ENCODE measurements around the gene ATP6AP1. TPM values are rescaled to one million over a fixed set of nuclear protein-coding genes. Genes with fewer than 3 reads are reported as not detected.

ATP6AP1 gene
- total RNA-seq, 1 donor from 2014 or later, result 44.0 TPM

DNA sequence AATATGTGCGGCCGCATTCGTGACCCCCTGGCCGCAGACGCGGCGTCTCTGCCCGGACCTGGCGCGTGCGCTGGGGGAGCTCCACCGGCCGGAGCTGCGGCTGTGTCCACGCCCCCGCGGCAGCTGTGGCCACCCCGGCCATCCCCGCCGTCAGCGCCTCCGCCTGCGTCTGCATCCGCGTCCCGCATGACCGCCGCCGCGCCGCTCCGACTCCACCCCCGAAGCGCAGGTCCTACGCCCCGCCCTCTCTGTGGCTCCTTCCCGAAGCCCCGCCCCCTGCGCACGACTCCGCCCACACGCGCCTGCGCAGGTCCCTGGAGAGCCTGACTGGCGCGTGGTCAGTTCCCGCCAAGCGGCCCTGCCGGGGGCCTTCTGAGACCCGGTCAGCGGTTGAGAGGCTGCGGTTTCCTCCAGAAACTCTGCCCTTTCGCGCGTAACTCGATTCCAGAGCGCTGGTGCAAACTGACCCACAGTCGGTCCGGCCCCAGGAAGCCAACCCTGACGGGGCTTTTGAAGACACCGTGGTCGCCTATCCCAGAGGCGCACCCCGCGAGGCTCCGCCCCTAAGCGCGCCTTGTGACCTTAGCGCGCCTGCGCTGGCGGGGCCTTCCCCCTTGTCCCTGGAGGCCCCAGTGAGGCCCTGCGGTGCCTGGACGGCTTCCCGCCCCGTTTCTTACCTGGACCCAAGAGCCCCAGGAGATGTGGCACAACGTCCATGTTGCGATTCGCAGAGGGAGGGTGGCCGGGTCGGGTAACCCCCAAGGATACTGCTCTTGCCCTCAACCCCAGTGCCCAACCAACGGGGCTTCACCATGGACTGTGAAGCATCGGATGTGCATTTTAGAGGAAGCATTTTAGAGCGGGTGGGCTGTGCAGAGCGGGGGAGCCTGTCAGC, 50.5 kb downstream of the ATP6AP1 start, which contains the start of gene LAGE3:
LAGE3 (minus strand) TSS at position 554 of the 895 bp plus-strand sequence; CDS start at position 188, 366 bp downstream.
- DNase-seq (ENCODE audit: low read depth) (peak; percentile 53), FAIRE-seq (no peak)
- no peaks in the 10 kb centered on the region for H3K27me3 ChIP-seq (ENCODE audit: control insufficient read depth, insufficient read depth, low read length)
- TF ChIP-seq, protein P1, sequence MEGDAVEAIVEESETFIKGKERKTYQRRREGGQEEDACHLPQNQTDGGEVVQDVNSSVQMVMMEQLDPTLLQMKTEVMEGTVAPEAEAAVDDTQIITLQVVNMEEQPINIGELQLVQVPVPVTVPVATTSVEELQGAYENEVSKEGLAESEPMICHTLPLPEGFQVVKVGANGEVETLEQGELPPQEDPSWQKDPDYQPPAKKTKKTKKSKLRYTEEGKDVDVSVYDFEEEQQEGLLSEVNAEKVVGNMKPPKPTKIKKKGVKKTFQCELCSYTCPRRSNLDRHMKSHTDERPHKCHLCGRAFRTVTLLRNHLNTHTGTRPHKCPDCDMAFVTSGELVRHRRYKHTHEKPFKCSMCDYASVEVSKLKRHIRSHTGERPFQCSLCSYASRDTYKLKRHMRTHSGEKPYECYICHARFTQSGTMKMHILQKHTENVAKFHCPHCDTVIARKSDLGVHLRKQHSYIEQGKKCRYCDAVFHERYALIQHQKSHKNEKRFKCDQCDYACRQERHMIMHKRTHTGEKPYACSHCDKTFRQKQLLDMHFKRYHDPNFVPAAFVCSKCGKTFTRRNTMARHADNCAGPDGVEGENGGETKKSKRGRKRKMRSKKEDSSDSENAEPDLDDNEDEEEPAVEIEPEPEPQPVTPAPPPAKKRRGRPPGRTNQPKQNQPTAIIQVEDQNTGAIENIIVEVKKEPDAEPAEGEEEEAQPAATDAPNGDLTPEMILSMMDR (IDR thresholded peaks at IDR 0.05; ENCODE audit: insufficient read depth, low read length, severe bottlenecking), result no peak
- H3K36me3 ChIP-seq (ENCODE audit: control insufficient read depth, insufficient read depth, low read length), result peaks cover 3% of the 10 kb centered on the region
- peak within 1 kb of the TSS; percentile 49 for H3K4me3 ChIP-seq (ENCODE audit: low read depth, low read length)

GRCh38 chrX:154481195-154481594, 52.7 kb downstream of the ATP6AP1 start:
- FAIRE-seq (no peak), DNase-seq (ENCODE audit: low read depth) (no peak)
- TF ChIP-seq, protein P1 (IDR thresholded peaks at IDR 0.05; ENCODE audit: insufficient read depth, low read length, severe bottlenecking), result no peak

DNA sequence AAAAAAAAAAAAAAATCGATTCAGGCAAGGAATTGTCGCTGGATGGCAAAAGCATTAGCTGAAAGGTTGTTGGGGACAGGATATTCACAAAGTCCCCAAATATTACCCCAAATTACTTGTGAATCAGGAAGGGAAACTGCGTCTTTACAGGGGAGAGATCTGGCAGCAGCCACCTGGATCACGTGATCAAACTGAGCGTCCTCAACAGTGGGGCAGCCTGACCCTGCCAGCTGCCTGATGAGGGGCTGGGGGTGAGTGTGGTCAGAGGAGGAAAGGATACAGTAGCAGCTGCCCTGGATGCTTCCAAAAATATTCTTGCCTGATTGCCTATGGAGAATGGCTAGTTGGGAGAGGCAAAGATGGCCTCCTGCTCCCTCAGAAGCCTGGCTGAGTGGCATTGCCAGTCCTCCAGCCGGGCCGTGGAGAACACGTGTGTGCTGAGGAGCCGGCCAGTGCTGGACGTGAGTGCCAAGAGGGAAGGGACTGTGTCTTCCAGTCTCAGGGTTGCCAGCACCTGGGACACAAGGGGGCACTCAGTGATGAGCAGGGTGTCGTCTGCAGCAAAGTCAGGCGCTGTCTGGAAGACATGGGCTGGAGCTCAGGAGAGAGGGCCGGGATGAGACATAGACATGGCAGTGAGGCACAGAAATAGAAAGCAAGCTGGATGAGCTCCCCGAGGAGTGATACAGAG, 53.6 kb downstream of the ATP6AP1 start:
- no peak for FAIRE-seq
- Histone ChIP-seq H3K27me3 (ENCODE audit: control insufficient read depth, insufficient read depth, low read length) (no peaks in the 10 kb centered on the region), H3K36me3 (ENCODE audit: control insufficient read depth, insufficient read depth, low read length) (peaks cover 5% of the 10 kb centered on the region), H3K4me3 (ENCODE audit: low read depth, low read length) (no peak overlapping the region)
- DNase-seq (ENCODE audit: low read depth), result no peak
- TF ChIP-seq, protein P1 (IDR thresholded peaks at IDR 0.05; ENCODE audit: insufficient read depth, low read length, severe bottlenecking), result no peak

More at GRCh38 chrX:154481195-154481594, 52.7 kb downstream of the ATP6AP1 start:
- no peaks in the 10 kb centered on the region for H3K27me3 ChIP-seq (ENCODE audit: control insufficient read depth, insufficient read depth, low read length)
- H3K36me3 ChIP-seq (ENCODE audit: control insufficient read depth, insufficient read depth, low read length), result peaks cover 5% of the 10 kb centered on the region
- H3K4me3 ChIP-seq (ENCODE audit: low read depth, low read length), result no peak overlapping the region

DNA sequence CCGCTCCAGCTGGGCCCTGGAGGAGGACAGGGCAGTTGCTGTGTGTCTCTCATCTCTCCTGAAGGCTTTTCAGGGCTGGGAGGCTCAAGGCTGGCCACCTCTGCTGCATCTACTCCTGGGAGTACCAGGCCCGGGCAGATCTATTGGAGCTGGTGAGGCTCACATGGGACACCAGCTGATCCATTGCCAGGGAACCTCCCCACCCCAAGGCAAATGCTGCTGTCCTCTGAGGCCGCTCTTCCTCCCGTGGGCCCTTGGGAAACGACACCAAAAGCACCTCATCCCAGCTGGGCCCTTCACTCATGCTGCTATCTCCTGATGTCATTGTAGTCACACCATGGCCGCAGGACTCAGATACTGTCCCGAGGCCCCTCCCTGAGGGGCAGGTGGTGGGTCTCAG, 54.3 kb downstream of the ATP6AP1 start:
- TF ChIP-seq, protein P1 (IDR thresholded peaks at IDR 0.05; ENCODE audit: insufficient read depth, low read length, severe bottlenecking), result no peak
- no peaks in the 10 kb centered on the region for H3K27me3 ChIP-seq (ENCODE audit: control insufficient read depth, insufficient read depth, low read length)
- H3K4me3 ChIP-seq (ENCODE audit: low read depth, low read length), result no peak overlapping the region
- peaks cover 7% of the 10 kb centered on the region for H3K36me3 ChIP-seq (ENCODE audit: control insufficient read depth, insufficient read depth, low read length)
- DNase-seq (ENCODE audit: low read depth) (no peak), FAIRE-seq (no peak)

DNA sequence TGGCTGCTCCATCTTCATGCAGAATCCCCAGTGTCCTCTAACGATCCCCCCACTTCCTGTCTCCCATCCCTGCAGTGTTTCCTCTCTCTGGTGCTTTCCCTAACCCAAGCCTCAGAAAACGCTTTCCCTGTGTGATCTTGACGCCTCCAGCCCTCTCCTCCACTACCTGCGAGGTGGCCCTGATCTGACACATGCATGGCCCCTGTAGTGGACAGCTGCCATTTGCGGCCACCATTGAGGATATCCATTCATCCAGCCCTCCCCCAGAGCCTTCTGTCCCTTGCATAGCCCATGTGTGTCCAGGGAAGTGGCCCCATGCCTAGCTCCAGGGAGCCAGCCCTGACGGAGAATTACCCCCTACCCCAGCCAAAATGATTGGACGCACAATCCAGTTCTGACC, 54.8 kb downstream of the ATP6AP1 start:
- DNase-seq (ENCODE audit: low read depth) (no peak), FAIRE-seq (no peak)
- no peaks in the 10 kb centered on the region for H3K27me3 ChIP-seq (ENCODE audit: control insufficient read depth, insufficient read depth, low read length)
- TF ChIP-seq, protein P1 (IDR thresholded peaks at IDR 0.05; ENCODE audit: insufficient read depth, low read length, severe bottlenecking), result no peak
- H3K4me3 ChIP-seq (ENCODE audit: low read depth, low read length), result no peak overlapping the region
- H3K36me3 ChIP-seq (ENCODE audit: control insufficient read depth, insufficient read depth, low read length), result peaks cover 8% of the 10 kb centered on the region

All from bronchial epithelial cell (primary cell).